SIG-M5 (cell line): Measurements from ENCODE around the gene ANGEL1.

ENCODE experiments used
- DNase-seq: peaks from one replicate; lab custom pipeline; 2025; lab: John Stamatoyannopoulos, UW

Gene ANGEL1

GRCh38 chr14:76812422-76813383, at the start of gene ANGEL1:
TSS of gene ANGEL1 (minus strand) at chr14:76812882. CDS start at chr14:76812827, 55 bp downstream.
- peak; percentile 35 for DNase-seq

- no peak for DNase-seq
Measured at GRCh38 chr14:76861574-76862255, 49.0 kb upstream of the ANGEL1 start.

GRCh38 chr14:76856769-76857168, 44.1 kb upstream of the ANGEL1 start:
- DNase-seq, result no peak

GRCh38 chr14:76855066-76855465, 42.4 kb upstream of the ANGEL1 start:
- no peak for DNase-seq

GRCh38 chr14:76848879-76849278, 36.2 kb upstream of the ANGEL1 start:
- no peak for DNase-seq

GRCh38 chr14:76846331-76847047, 33.8 kb upstream of the ANGEL1 start:
- DNase-seq, result no peak

GRCh38 chr14:76844223-76844622, 31.5 kb upstream of the ANGEL1 start:
- no peak for DNase-seq

- DNase-seq, result no peak
Measured at GRCh38 chr14:76842414-76842813, 29.7 kb upstream of the ANGEL1 start.

- DNase-seq, result no peak
Measured at GRCh38 chr14:76837524-76837923, 24.8 kb upstream of the ANGEL1 start.

GRCh38 chr14:76836029-76836630, 23.4 kb upstream of the ANGEL1 start:
- DNase-seq, result no peak

GRCh38 chr14:76834241-76834661, 21.6 kb upstream of the ANGEL1 start:
- DNase-seq, result no peak

- no peak for DNase-seq
Measured at GRCh38 chr14:76833011-76833410, 20.3 kb upstream of the ANGEL1 start.

- DNase-seq, result no peak
Measured at GRCh38 chr14:76832503-76832988, 19.9 kb upstream of the ANGEL1 start.

GRCh38 chr14:76830556-76830955, 17.9 kb upstream of the ANGEL1 start:
- no peak for DNase-seq

GRCh38 chr14:76829650-76830421, 17.2 kb upstream of the ANGEL1 start:
- DNase-seq, result no peak

GRCh38 chr14:76829013-76829365, 16.3 kb upstream of the ANGEL1 start:
- DNase-seq, result no peak

- DNase-seq, result no peak
Measured at GRCh38 chr14:76828339-76829012, 15.8 kb upstream of the ANGEL1 start.

GRCh38 chr14:76827696-76828296, 15.1 kb upstream of the ANGEL1 start:
- no peak for DNase-seq

GRCh38 chr14:76826122-76826521, 13.4 kb upstream of the ANGEL1 start, which contains the start of gene LRRC74A:
TSS of gene LRRC74A (plus strand) at chr14:76826408. CDS start at chr14:76826698, 290 bp downstream.
- DNase-seq, result no peak

GRCh38 chr14:76820700-76821099, 8.0 kb upstream of the ANGEL1 start:
- DNase-seq, result no peak
